IMR-90 (cell line): Measurements from ENCODE around the gene PLAAT1.

ENCODE experiments used
- BHLHE40 ChIP-seq: fragments of 150-350 bp; IDR thresholded peaks from 2 replicates; pipeline ENCODE4 v1.6.1; 2016; ENCODE audit warnings: mild to moderate bottlenecking, low read depth, low read length
- TF ChIP-seq, protein P1 (sequence below): fragments of 150-350 bp; IDR thresholded peaks from 2 replicates; pipeline ENCODE4 v1.6.1; 2016; ENCODE audit warnings: low read depth, mild to moderate bottlenecking, low read length, moderate library complexity, borderline replicate concordance

DNA sequence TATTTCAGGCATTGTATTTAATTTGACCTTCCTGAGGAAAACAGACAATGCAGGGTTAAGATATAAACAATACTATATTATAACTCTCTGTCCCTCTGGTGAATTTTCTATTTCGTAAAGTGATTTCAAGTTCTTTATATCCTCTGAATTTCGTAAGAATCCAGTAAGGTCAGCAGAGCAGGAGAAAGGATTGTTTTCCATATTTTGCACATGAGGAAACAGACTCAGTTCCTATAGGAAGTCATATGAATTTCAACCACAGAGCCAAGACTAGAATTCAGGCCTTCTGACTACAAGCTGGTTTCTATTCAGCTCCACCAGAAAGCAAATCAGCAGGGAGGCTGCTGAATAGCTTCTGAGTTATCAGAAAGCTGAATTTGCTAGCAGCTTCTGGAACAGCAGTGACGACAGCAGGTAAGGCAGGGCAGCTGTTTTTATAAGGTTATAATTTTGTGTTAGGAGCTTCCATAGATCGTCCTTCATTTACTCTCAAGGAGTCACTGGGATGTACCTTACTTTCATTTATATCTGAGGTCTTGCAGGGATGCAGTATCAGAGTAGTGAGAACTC is 11.1 kb upstream of the PLAAT1 start:
- TF ChIP-seq, protein P1, sequence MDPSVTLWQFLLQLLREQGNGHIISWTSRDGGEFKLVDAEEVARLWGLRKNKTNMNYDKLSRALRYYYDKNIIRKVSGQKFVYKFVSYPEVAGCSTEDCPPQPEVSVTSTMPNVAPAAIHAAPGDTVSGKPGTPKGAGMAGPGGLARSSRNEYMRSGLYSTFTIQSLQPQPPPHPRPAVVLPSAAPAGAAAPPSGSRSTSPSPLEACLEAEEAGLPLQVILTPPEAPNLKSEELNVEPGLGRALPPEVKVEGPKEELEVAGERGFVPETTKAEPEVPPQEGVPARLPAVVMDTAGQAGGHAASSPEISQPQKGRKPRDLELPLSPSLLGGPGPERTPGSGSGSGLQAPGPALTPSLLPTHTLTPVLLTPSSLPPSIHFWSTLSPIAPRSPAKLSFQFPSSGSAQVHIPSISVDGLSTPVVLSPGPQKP = no peak
- no peak for TF ChIP-seq BHLHE40
